GM21717 (cell line): Measurements from ENCODE around the gene SLC10A7.

Source experiments
- ATAC-seq: cut with Tn5 transposase; IDR thresholded peaks from one replicate; pipeline ENCODE4 v1.9.1; 2021; ENCODE audit warnings: mild to moderate bottlenecking, moderate library complexity; ENCODE audit not compliant: unreplicated experiment

SLC10A7 gene

GRCh38 chr4:146265950-146266490, 255.7 kb downstream of the SLC10A7 start:
- ATAC-seq: no peak

DNA sequence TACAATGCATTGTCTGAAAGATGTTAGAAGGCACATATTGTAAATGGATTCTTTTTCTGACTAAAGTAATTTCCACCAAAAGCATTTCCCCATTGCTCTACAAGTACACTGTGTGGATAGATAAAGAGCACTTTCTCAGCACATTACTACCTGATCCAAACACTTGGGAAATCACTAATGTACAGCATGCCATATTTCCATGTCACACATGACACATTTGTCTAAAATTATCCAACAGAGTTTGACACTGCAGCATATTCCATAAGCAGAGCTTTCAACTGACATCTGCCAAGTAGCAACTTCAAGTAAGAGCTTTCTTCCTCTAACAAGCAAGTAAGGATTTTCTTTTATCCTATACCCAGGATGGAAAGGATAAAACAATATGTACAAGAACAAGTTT, 257.9 kb downstream of the SLC10A7 start:
- ATAC-seq: no peak

DNA sequence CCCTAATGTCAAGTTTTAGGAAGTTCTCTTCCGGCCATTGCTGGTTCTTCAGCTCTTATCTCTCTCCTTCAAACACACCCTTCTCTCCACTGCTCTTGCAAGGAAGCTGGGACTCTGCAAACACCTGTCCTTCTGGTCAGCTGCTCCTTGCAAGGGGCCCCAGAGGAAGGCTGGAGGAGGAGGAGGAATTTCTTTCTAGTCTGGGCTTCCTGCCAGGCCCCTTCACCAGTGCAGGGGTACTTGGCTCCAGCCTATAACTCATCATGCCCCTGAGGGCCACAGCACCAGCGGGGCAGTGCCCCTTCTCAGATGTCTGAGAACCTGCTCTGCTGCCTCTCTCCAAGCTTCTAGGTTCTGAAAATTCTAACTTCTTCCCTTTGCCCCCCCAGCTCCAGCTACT, 260.7 kb downstream of the SLC10A7 start:
- no peak for ATAC-seq

GRCh38 chr4:146260521-146260920, 261.2 kb downstream of the SLC10A7 start:
- ATAC-seq: no peak

- no peak for ATAC-seq
Measured at GRCh38 chr4:146257511-146257910, 264.2 kb downstream of the SLC10A7 start.

DNA sequence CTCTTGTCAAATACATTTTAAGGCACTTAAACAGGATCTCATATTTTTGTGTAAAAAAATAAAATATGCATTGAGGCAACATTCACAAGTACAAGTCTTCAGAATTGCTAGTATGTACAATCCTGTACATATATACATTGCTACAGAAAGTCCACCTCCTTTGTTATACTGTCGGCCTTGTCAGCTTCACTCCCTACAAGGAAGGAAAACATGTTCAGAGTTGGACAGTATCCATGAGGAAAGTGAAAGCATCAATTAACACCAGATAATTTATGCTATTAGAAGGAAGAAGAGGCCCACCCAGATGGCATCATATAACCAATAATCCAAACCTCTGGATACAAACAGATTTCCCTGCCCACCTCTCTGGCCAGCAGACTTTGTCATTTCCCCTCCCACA, 265.4 kb downstream of the SLC10A7 start:
- ATAC-seq: no peak

DNA sequence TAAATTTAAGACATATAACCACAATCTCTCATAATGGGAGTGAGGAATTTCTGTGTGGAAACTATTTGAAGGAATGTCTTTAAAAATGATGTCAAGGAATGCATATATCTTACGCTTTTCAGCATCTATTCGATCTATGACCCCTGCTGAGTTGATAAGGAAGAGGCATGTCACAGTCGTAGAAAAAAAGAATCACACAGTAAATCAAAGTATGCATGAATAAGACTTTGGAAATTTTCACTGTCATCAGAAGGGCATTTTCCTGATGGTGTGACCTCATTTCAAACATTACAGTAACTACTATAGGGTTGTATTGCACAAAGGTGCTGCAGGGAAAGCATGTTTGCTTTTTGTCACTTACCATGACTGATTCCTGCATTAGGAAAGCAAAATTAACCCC, 265.9 kb downstream of the SLC10A7 start:
- ATAC-seq: no peak

DNA sequence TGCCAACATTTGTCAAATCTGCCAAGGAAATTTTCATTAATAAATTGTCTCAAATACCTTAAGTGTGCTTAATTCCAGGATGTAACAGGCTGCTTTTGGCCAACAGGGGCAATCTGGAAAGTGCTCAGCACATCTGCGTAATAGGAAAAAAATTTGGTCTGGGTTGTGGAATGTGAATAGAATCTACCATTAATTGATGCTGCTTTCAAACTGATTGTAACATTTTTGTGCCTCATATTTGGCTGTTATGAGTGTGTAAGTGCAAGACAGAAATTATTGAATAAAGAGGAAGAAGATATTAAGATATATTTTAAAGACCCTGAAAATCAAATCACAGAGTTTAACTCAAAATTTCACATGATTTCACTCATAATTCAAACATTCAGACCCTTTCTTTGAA, 266.3 kb downstream of the SLC10A7 start:
- no peak for ATAC-seq

GRCh38 chr4:146252969-146253611, 268.6 kb downstream of the SLC10A7 start:
- ATAC-seq: no peak

DNA sequence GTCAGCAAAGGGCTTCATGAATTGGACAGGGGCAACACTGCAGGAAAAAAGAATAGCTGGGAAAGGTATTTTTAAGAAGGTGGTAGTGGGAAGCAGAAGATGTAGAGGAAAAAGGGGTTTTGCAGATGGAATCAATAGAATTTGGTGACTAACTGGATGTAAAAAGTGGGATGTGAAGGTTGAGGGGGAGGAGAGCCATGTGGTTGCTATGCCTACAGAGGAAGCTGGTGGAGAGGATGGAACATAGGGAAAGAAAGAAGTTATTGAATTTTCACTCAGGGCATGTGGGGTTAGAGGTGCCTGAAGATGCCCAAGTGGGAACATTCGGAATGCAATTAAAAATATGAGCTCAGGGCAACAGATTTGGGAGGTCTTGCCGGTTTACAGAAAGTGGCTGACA, 274.4 kb downstream of the SLC10A7 start:
- no peak for ATAC-seq

DNA sequence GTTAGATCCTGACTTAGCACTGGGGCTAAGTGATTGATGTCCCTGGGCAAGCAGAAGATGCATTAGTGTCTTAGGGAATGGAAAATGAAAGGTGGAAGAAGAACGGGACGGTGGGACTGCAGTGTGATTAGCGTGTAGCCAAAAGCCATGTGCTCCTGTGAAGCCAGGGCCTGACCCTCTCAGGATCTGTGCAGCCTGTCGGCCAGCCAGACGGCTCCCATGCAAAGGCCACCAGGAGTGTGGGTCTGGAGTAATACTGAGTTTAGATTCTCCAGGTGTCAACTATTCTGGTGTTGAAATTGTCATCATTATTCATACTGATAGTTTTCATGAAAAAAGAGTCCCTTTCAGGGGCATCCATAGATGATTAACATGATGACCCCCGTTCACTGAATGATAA, 275.4 kb downstream of the SLC10A7 start:
- ATAC-seq: no peak

DNA sequence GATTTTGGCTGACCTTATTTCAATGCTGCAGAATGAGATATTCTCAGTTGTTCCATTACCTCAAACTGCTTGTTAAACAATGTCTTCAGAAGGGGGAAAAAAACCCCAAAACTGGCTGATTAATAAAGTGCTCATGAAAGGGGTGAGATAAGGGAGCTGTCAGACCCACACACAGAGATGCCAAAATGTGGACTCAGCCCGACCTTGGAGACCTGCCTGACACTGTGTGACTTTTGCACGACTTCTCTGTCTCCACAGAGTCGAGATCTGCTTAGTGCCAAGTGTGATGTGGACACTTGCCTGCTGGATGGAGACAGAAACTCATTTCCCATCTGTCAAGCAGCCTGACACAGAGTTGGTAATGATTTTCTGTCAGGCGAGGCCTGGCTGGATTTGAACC, 275.9 kb downstream of the SLC10A7 start:
- no peak for ATAC-seq

DNA sequence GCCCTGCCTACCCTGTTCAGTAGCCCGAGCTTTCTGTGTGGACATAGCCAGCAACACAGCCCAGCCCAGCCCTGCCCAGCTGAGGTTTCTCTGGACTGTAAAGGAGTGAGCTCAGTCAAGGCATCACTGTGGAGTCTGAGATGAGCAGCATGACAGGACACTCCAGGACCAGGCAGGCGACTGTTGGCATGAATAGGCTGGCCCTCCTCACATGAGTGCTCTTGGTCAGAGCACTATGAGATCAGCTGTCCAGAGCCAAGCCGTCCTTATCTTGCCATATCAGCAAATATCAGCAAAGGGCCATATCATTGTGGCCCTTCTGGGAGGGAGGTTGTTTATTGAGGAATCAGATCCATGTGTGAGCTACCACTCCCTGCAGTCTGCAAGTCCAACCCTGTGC, 276.5 kb downstream of the SLC10A7 start:
- no peak for ATAC-seq

- ATAC-seq: no peak
Measured at GRCh38 chr4:146244496-146244895, 277.2 kb downstream of the SLC10A7 start.

GRCh38 chr4:146243883-146244277, 277.9 kb downstream of the SLC10A7 start:
- no peak for ATAC-seq

- peak; percentile 68 for ATAC-seq
Measured at GRCh38 chr4:146243141-146243882, 278.4 kb downstream of the SLC10A7 start.

DNA sequence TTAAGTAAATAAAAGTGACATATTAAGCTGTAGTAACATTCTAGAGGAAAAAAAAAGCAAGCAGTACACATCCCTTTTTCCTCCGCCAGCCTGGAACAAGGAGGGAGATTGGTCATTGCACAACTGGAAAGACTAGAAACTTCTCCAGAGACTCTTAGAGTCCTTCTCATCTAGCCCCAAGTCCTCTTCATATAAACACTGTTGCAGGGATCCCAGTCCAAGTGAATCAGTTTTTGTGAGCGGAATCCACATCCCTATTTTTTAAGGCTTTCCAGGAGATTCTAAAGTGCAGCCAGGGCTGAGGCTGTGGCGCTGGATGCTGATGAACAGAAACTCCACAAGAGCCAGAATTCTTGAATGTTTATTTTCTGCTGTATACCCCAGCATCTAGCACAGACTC, 283.6 kb downstream of the SLC10A7 start:
- ATAC-seq: no peak

- ATAC-seq: no peak
Measured at GRCh38 chr4:146237092-146237491, 284.6 kb downstream of the SLC10A7 start.

DNA sequence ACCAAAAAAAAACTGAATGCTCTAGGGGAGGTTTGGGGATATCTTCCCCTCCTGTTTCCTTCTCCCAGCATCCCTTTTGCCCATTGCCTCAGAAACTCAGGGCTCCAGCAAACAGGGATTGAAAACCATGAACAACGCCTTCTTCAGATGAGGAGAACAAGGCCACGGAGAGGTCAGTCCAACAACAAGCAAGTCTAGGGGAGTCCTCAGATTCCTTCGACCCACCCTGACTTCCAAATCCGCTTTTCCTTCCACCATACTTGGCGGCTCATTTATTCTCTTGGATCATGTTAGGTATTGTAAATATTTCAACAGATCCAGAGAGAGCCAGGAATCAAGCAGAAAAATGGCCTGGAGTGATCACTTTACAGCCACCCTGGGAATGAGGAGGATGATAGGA, 285.5 kb downstream of the SLC10A7 start:
- no peak for ATAC-seq

DNA sequence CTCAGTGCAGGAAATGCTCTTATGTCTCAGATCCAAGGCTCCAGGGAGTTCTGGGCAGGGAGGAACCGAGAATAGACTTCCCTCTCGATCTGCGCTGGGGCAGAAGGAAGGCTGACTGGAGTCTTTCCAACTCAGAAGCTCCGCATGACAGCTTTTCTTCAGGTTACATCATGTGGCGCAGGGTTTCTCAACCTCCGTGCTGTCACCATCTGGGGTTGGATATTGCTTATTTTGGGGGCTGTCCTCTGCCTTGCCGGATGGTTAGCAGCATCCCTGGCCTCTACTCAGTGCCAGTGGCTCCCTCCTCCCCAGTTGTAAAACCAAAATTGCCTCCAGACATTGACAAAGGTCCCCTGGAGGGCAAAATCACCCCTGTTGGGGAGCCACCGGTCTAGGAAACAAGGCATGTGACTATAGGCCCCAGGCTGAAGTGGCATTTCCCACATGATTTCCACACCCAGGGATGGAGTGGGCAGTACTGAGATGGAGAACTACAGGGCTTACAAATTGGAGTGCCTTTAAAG, 286.0 kb downstream of the SLC10A7 start:
- ATAC-seq: no peak

- no peak for ATAC-seq
Measured at GRCh38 chr4:146232131-146232722, 289.5 kb downstream of the SLC10A7 start.

DNA sequence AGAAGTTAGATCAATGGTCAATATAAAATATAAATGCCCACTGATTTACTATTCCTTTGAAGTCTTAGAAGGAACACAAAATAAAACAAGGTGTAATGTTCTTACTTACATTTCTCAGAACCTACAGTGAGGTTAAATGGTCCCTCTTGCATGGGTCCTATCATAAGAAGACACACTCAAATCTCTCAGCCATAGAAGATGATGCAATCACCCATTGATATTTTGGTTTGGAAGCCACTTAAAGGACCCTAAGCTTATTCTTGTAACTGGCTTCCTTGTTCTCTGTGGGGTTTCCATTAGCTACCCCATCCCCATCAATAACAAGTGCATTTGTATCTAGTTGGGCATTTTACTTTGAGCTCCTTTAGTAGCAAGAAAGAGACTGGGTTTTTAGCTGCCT, 292.3 kb downstream of the SLC10A7 start:
- no peak for ATAC-seq
